DND-41 (cell line): Measurements from ENCODE around the gene EIF3A.
"Not testable (repeated sequence)": the region's sequence is repeated elsewhere in the genome, so short reads cannot be mapped to it uniquely, and the experiment has no call there.

ENCODE experiments used
- ATAC-seq: fragments of 200-7000 bp; cut with Tn5 transposase; 3 replicates; pipeline ENCODE4 v1.9.1; 2021; ENCODE audit warnings: low read depth; ENCODE audit not compliant: insufficient read depth
- DNase-seq: peaks from one replicate; pipeline ENCODE4 v3.0.0-alpha.2; 2020
- H2AFZ ChIP-seq: 2 replicates; pipeline ENCODE4 v1.6.0; 2012; ENCODE audit warnings: low read depth, low read length
- H3K27ac ChIP-seq: 2 replicates; pipeline ENCODE4 v1.5.1; 2012; ENCODE audit warnings: low read length, inconsistent platforms
- H3K27me3 ChIP-seq: fragments of 200-600 bp; sonication (generic); 2 replicates; pipeline ENCODE4 v1.6.0; 2012; ENCODE audit warnings: low read length, mild to moderate bottlenecking, inconsistent platforms; ENCODE audit not compliant: insufficient read depth, poor library complexity
- H3K36me3 ChIP-seq: 2 replicates; pipeline ENCODE4 v1.5.1; 2012; ENCODE audit warnings: low read length, inconsistent platforms; ENCODE audit not compliant: insufficient read depth
- H3K4me1 ChIP-seq: 2 replicates; pipeline ENCODE4 v1.5.1; 2012; ENCODE audit warnings: mild to moderate bottlenecking, low read length; ENCODE audit not compliant: insufficient read depth
- H3K4me2 ChIP-seq: 2 replicates; pipeline ENCODE4 v1.6.0; 2012; ENCODE audit warnings: mild to moderate bottlenecking, moderate library complexity, low read length, inconsistent platforms; ENCODE audit not compliant: insufficient read depth
- H3K4me3 ChIP-seq, 2 experiments: fragments of 200-600 bp in 1 of 2; shearing (Covaris generic) in 1 of 2; 2 replicates each; pipeline ENCODE4 v1.5.1; 2012 to 2016; ENCODE audit warnings: inconsistent platforms in 2 of 2, low read length in 2 of 2, mild to moderate bottlenecking in 2 of 2, low read depth in 1 of 2, moderate library complexity in 1 of 2
- H3K79me2 ChIP-seq: 2 replicates; pipeline ENCODE4 v1.6.0; 2012; ENCODE audit warnings: low read length, inconsistent platforms; ENCODE audit not compliant: insufficient read depth
- H3K9ac ChIP-seq: 2 replicates; pipeline ENCODE4 v1.6.0; 2012; ENCODE audit warnings: low read depth, mild to moderate bottlenecking, inconsistent platforms, low read length, moderate library complexity
- H3K9me3 ChIP-seq: 2 replicates; pipeline ENCODE4 v1.5.1; 2012; ENCODE audit warnings: low read length, moderate library complexity, mild to moderate bottlenecking, inconsistent platforms; ENCODE audit not compliant: insufficient read depth, severe bottlenecking
- H4K20me1 ChIP-seq: 2 replicates; pipeline ENCODE4 v1.6.0; 2012; ENCODE audit warnings: low read length; ENCODE audit not compliant: insufficient read depth
- EZH2 ChIP-seq: IDR thresholded peaks from 3 replicates; pipeline ENCODE4 v1.6.1; 2012; ENCODE audit warnings: borderline replicate concordance, low read depth, mild to moderate bottlenecking, moderate library complexity, low read length, inconsistent platforms; ENCODE audit not compliant: severe bottlenecking
- TF ChIP-seq, protein P1 (sequence below): IDR thresholded peaks from 2 replicates; pipeline ENCODE4 v1.5.1; 2012; ENCODE audit warnings: borderline replicate concordance, low read length, moderate library complexity, mild to moderate bottlenecking; ENCODE audit not compliant: poor library complexity, severe bottlenecking; ENCODE audit errors: extremely low read depth

The EIF3A gene

DNA sequence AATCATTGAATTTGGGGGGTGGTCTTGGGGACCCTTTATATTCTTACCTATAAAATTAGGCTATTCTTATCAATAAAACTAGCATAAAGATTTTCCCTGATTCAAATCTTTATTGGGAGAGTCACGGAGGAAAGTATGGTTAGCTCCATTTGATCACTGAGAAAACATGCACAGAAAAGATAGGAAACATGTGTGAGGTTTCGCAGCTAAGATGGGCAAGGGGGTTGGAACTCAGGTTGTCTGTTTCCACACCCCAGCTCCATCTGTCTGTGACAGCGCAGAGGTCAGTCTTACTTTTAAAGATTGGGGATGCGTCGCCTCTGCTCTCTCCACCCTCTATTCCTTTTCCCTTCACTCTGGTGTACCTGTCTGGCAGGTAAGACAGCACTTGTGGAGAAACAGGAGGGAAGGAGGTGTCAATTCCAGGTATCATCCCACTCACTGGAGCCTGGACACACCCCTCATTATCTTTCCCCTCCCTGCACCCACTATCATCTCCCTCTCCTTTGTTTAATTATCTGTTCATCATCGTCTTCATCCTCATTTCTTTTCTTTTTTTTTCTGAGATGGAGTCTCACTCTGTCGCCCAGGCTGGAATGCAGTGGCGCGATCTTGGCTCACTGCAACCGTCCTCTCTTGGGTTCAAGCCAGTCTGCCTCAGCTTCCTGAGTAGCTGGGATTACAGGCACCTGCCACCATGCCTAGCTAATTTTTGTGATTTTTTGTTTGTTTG is 20.9 kb upstream of the EIF3A start:
- no peaks in the 10 kb centered on the region for H3K9me3 ChIP-seq
- no peak overlapping the region for H3K27ac ChIP-seq
- H3K27me3 ChIP-seq: no peaks in the 10 kb centered on the region
- H3K9ac ChIP-seq: no peak overlapping the region
- H3K4me1 ChIP-seq: peaks cover 22% of the 10 kb centered on the region
- TF ChIP-seq, protein P1, sequence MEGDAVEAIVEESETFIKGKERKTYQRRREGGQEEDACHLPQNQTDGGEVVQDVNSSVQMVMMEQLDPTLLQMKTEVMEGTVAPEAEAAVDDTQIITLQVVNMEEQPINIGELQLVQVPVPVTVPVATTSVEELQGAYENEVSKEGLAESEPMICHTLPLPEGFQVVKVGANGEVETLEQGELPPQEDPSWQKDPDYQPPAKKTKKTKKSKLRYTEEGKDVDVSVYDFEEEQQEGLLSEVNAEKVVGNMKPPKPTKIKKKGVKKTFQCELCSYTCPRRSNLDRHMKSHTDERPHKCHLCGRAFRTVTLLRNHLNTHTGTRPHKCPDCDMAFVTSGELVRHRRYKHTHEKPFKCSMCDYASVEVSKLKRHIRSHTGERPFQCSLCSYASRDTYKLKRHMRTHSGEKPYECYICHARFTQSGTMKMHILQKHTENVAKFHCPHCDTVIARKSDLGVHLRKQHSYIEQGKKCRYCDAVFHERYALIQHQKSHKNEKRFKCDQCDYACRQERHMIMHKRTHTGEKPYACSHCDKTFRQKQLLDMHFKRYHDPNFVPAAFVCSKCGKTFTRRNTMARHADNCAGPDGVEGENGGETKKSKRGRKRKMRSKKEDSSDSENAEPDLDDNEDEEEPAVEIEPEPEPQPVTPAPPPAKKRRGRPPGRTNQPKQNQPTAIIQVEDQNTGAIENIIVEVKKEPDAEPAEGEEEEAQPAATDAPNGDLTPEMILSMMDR: no peak
- no peak for TF ChIP-seq EZH2
- no peak for ATAC-seq
- peaks cover 26% of the 10 kb centered on the region for H3K79me2 ChIP-seq
- no peak overlapping the region for H3K4me3 ChIP-seq
- H2AFZ ChIP-seq: no peak overlapping the region
- H3K4me2 ChIP-seq: no peak overlapping the region
- no peak for DNase-seq
- peaks cover 11% of the 10 kb centered on the region; the same call in 1 of the 2 replicates for H4K20me1 ChIP-seq
- peaks cover 17% of the 10 kb centered on the region for H3K36me3 ChIP-seq

DNA sequence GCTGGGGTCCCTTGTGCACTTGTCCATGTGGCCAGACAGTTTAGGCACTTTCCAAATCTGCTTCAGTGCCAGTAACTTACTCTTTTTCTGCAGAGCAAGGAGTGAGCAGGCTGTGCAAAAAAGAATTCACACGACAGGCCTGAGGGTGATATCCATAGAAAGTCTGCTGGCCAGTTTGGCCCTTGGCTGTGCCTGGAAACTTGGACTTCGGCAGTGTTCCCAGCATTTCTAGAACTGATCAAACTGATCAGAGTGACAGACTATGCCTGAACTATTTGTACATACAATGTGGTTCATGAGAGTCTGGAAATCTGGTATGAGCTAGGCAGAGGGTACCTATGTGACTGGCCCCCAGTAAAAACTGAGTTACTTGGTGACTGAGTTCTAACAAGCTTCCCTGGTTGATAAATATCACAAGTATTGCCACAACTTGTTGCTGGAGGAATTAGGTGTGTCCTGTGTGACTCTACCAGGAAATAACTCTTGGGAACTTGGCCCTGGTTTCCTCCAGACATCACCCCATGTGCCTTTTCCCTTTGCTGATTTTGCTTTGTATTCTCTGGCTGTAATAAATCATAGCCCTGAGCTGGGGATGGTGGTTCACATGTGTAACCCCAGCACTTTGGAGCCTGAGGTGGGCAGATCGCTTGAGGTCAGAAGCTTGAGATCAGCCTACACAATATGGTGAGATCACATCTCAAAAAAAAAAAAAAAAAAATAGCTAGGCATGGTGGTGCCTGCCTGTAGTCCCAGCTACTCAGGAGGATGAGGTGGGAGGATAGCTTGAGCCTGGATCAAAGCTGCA is 20.0 kb upstream of the EIF3A start:
- ATAC-seq (no peak), DNase-seq (no peak)
- no peak overlapping the region for H2AFZ ChIP-seq
- H3K27me3 ChIP-seq: no peaks in the 10 kb centered on the region
- no peak for TF ChIP-seq EZH2
- TF ChIP-seq, protein P1: no peak
- no peak overlapping the region for H3K9ac ChIP-seq
- H4K20me1 ChIP-seq: peaks cover 7% of the 10 kb centered on the region; the same call in 1 of the 2 replicates
- no peaks in the 10 kb centered on the region for H3K9me3 ChIP-seq
- H3K4me1 ChIP-seq: peaks cover 13% of the 10 kb centered on the region
- no peak overlapping the region for H3K27ac ChIP-seq
- no peak overlapping the region for H3K4me2 ChIP-seq
- H3K4me3 ChIP-seq: no peak overlapping the region
- H3K79me2 ChIP-seq: peaks cover 17% of the 10 kb centered on the region
- H3K36me3 ChIP-seq: peaks cover 8% of the 10 kb centered on the region

DNA sequence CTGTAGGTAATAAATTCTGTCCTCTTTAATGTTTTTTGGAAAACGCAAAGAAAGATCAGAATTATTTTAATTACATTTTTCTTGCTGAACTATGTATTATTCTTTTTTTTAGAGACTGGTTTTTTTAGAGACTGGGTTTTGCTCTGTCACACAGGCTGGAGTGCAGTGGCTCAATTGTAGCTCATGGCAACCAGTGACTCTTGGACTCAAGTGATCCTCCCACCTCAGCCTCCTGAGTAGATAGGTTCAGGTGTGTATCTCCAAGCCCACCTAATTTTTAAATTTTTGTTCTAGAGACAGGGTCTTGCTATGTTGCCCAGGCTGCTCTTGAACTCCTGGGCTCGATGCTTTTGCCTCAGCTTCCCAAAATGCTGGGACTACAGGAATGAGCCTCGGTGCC is 18.0 kb upstream of the EIF3A start:
- no peak overlapping the region for H2AFZ ChIP-seq
- TF ChIP-seq EZH2: no peak
- TF ChIP-seq, protein P1: no peak
- H3K27ac ChIP-seq: no peak overlapping the region
- H3K9ac ChIP-seq: no peak overlapping the region
- no peaks in the 10 kb centered on the region for H3K36me3 ChIP-seq
- ATAC-seq: no peak
- no peaks in the 10 kb centered on the region for H3K9me3 ChIP-seq
- no peaks in the 10 kb centered on the region for H4K20me1 ChIP-seq
- H3K27me3 ChIP-seq: no peaks in the 10 kb centered on the region
- no peak for DNase-seq
- H3K79me2 ChIP-seq: no peaks in the 10 kb centered on the region
- H3K4me1 ChIP-seq: peaks cover 4% of the 10 kb centered on the region; the same call in 1 of the 2 replicates
- H3K4me2 ChIP-seq: no peak overlapping the region
- no peak overlapping the region for H3K4me3 ChIP-seq

DNA sequence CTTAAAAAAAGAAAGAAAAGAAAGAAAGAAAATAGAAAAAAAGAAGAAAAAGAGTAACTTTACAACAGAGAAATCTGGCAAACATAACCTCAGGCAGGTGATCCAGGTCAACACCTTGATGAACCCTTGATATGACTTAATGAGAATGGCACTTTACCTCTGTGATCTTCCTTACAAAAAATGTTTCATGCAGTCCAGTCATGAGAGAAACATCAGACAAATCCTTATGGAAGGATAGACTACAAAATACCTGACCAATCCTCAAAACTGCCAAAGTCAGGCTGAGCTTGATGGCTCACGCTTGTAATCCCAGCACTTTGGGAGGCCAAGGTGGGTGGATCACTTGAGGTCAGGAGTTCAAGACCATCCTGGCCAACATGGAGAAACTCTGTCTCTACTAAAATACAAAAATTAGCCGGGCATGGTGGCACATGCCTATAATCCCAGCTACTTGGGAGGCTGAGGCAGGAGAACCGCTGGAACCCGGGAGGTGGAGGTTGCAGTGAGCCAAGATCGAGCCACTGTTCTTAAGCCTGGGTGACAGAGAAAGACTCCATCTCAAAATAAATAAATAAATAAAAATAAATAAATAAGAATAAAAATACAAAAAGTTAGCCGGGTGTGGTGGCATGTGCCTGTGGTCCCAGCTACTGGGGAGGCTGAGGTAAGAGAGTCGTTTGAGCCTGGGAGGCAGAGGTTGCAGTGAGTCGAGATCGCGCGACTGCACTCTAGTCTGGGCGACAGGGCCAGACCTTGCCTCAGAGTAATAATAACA is 16.2 kb upstream of the EIF3A start:
- not testable (repeated sequence) for H3K9ac ChIP-seq, H3K9me3 ChIP-seq, H3K27ac ChIP-seq, DNase-seq, ATAC-seq, H3K4me3 ChIP-seq, H4K20me1 ChIP-seq, H3K79me2 ChIP-seq, H3K36me3 ChIP-seq, H3K4me1 ChIP-seq, H3K4me2 ChIP-seq, H3K27me3 ChIP-seq, H2AFZ ChIP-seq
